ENCODE measurements around the gene STK38L. TPM values are rescaled to one million over a fixed set of nuclear protein-coding genes. Genes with fewer than 3 reads are reported as not detected.

STK38L gene
- total and polyA plus RNA-seq, 2 experiments from 2014 or later = 16.8 to 19.9 TPM

- DNase-seq = peak; percentile 94
- peak overlapping the region; percentile 95 for H3K27ac ChIP-seq
- H4K20me1 ChIP-seq (ENCODE audit: insufficient read depth) = no peaks in the 10 kb centered on the region
- H3K79me2 ChIP-seq (ENCODE audit: insufficient read depth) = peaks cover 82% of the 10 kb centered on the region
- H3F3A ChIP-seq (ENCODE audit: insufficient read depth) = peaks cover 46% of the 10 kb centered on the region
- H3K9me2 ChIP-seq (ENCODE audit: insufficient read depth) = no peaks in the 10 kb centered on the region
- no peaks in the 10 kb centered on the region for H3K9me3 ChIP-seq (ENCODE audit: low read depth)
- TF ChIP-seq EZH2 (IDR thresholded peaks at IDR 0.05; ENCODE audit: insufficient read depth, poor library complexity, severe bottlenecking) (no peak), EZH2phosphoT487 (IDR thresholded peaks at IDR 0.05; ENCODE audit: insufficient read depth, low read depth) (no peak)
- peak overlapping the region; percentile 71 for H3K4me2 ChIP-seq (ENCODE audit: unreplicated experiment)
- peak overlapping the region; percentile 29 for H2AFZ ChIP-seq
- no peaks in the 10 kb centered on the region for H3K27me3 ChIP-seq (replicated peaks; ENCODE audit: insufficient read depth)
- H3K4me1 ChIP-seq (ENCODE audit: insufficient read depth) = peaks cover 47% of the 10 kb centered on the region
- in situ Hi-C loops (cut with MboI) = no loop called here
- H3K36me3 ChIP-seq (ENCODE audit: low read depth) = no peaks in the 10 kb centered on the region
- WGBS, 2 experiments (ENCODE audit: low coverage in 1 of 2, low lambda C conversion rate in 2 of 2, missing lambda C conversion rate in 2 of 2) = 22 to 32% methylated on average over 5 of the region's 5 CpGs
- H3K4me3 ChIP-seq = peak overlapping the region; percentile 35
- peak overlapping the region; percentile 67 for H3K9ac ChIP-seq
Measured at GRCh38 chr12:27343255-27344000, 99.3 kb downstream of the STK38L start.

GRCh38 chr12:27344246-27344645, 100.2 kb downstream of the STK38L start:
- Histone ChIP-seq H2AFZ (no peak overlapping the region), H3F3A (ENCODE audit: insufficient read depth) (peaks cover 46% of the 10 kb centered on the region), H3K4me1 (ENCODE audit: insufficient read depth) (peaks cover 47% of the 10 kb centered on the region), H3K27ac (peak overlapping the region; percentile 95), H3K9me2 (ENCODE audit: insufficient read depth) (no peaks in the 10 kb centered on the region), H3K4me3 (peak overlapping the region; percentile 35; the same call in 1 of the 2 replicates), H3K4me2 (ENCODE audit: unreplicated experiment) (peak overlapping the region; percentile 71), H3K9me3 (ENCODE audit: low read depth) (no peaks in the 10 kb centered on the region), H4K20me1 (ENCODE audit: insufficient read depth) (no peaks in the 10 kb centered on the region), H3K27me3 (replicated peaks; ENCODE audit: insufficient read depth) (no peaks in the 10 kb centered on the region), H3K36me3 (ENCODE audit: low read depth) (no peaks in the 10 kb centered on the region), H3K79me2 (ENCODE audit: insufficient read depth) (peaks cover 82% of the 10 kb centered on the region), H3K9ac (peak overlapping the region; percentile 67)
- DNase-seq = peak; percentile 10
- in situ Hi-C loops (cut with MboI) = no loop called here
- WGBS, 2 experiments (ENCODE audit: low coverage in 1 of 2, low lambda C conversion rate in 2 of 2, missing lambda C conversion rate in 2 of 2) = 90 to 97% methylated on average over 2 of the region's 2 CpGs
- TF ChIP-seq EZH2 (IDR thresholded peaks at IDR 0.05; ENCODE audit: insufficient read depth, poor library complexity, severe bottlenecking) (no peak), EZH2phosphoT487 (IDR thresholded peaks at IDR 0.05; ENCODE audit: insufficient read depth, low read depth) (no peak)

GRCh38 chr12:27344760-27345159, 100.7 kb downstream of the STK38L start:
- H3F3A ChIP-seq (ENCODE audit: insufficient read depth) = peaks cover 46% of the 10 kb centered on the region
- H3K4me1 ChIP-seq (ENCODE audit: insufficient read depth) = peaks cover 47% of the 10 kb centered on the region
- no peak overlapping the region for H3K4me2 ChIP-seq (ENCODE audit: unreplicated experiment)
- H3K9ac ChIP-seq = no peak overlapping the region
- no peaks in the 10 kb centered on the region for H3K36me3 ChIP-seq (ENCODE audit: low read depth)
- no peaks in the 10 kb centered on the region for H4K20me1 ChIP-seq (ENCODE audit: insufficient read depth)
- TF ChIP-seq EZH2phosphoT487 (IDR thresholded peaks at IDR 0.05; ENCODE audit: insufficient read depth, low read depth) = no peak
- no peak for TF ChIP-seq EZH2 (IDR thresholded peaks at IDR 0.05; ENCODE audit: insufficient read depth, poor library complexity, severe bottlenecking)
- H3K27me3 ChIP-seq (replicated peaks; ENCODE audit: insufficient read depth) = no peaks in the 10 kb centered on the region
- in situ Hi-C loops (cut with MboI) = no loop called here
- peak overlapping the region; percentile 95 for H3K27ac ChIP-seq
- H2AFZ ChIP-seq = no peak overlapping the region
- WGBS, 2 experiments (ENCODE audit: low coverage in 1 of 2, low lambda C conversion rate in 2 of 2, missing lambda C conversion rate in 2 of 2) = 82 to 86% methylated on average over 3 of the region's 3 CpGs
- H3K9me3 ChIP-seq (ENCODE audit: low read depth) = no peaks in the 10 kb centered on the region
- peak; percentile 15 for DNase-seq
- no peaks in the 10 kb centered on the region for H3K9me2 ChIP-seq (ENCODE audit: insufficient read depth)
- H3K79me2 ChIP-seq (ENCODE audit: insufficient read depth) = peaks cover 82% of the 10 kb centered on the region
- H3K4me3 ChIP-seq = no peak overlapping the region

- no peaks in the 10 kb centered on the region for H4K20me1 ChIP-seq (ENCODE audit: insufficient read depth)
- in situ Hi-C loops (cut with MboI) = no loop called here
- no peaks in the 10 kb centered on the region for H3K36me3 ChIP-seq (ENCODE audit: low read depth)
- H3K79me2 ChIP-seq (ENCODE audit: insufficient read depth) = peaks cover 81% of the 10 kb centered on the region
- 84% methylated on average over 4 of the region's 4 CpGs for WGBS, 2 experiments (ENCODE audit: low coverage in 1 of 2, low lambda C conversion rate in 2 of 2, missing lambda C conversion rate in 2 of 2)
- H3K4me3 ChIP-seq = no peak overlapping the region
- H3K4me2 ChIP-seq (ENCODE audit: unreplicated experiment) = no peak overlapping the region
- peaks cover 47% of the 10 kb centered on the region for H3K4me1 ChIP-seq (ENCODE audit: insufficient read depth)
- DNase-seq = no peak
- H3F3A ChIP-seq (ENCODE audit: insufficient read depth) = peaks cover 46% of the 10 kb centered on the region
- no peaks in the 10 kb centered on the region for H3K9me3 ChIP-seq (ENCODE audit: low read depth)
- peak overlapping the region; percentile 95 for H3K27ac ChIP-seq
- no peak for TF ChIP-seq EZH2 (IDR thresholded peaks at IDR 0.05; ENCODE audit: insufficient read depth, poor library complexity, severe bottlenecking)
- TF ChIP-seq EZH2phosphoT487 (IDR thresholded peaks at IDR 0.05; ENCODE audit: insufficient read depth, low read depth) = no peak
- H3K9me2 ChIP-seq (ENCODE audit: insufficient read depth) = no peaks in the 10 kb centered on the region
- H3K27me3 ChIP-seq (replicated peaks; ENCODE audit: insufficient read depth) = no peaks in the 10 kb centered on the region
- no peak overlapping the region for H2AFZ ChIP-seq
- H3K9ac ChIP-seq = no peak overlapping the region
Measured at GRCh38 chr12:27345376-27345775, 101.3 kb downstream of the STK38L start.

Measured in GM23248 (cell line).